Activated naive CD8-positive, alpha-beta T cell treated with anti-CD3 and anti-CD28 coated beads, Interleukin-2, amount 50 U/mL, for 24 hours (primary cell): ENCODE data around the gene ZNF335.
A peak's percentile ranks its signal among the peaks of the same experiment; 100 is the strongest.
"Not testable (repeated sequence)": the region's sequence is repeated elsewhere in the genome, so short reads cannot be mapped to it uniquely, and the experiment has no call there.

Experiments
- ATAC-seq: fragments of 150-1000 bp; cut with Tn5 transposase; one replicate; pipeline ENCODE4 v1.10.0; 2021
- DNase-seq: peaks from one replicate; pipeline ENCODE4 v3.0.0; 2021
- H3K27ac Mint-ChIP-seq: one replicate; pipeline ENCODE4 v1.8.0; 2021; ENCODE audit warnings: mild to moderate bottlenecking, mixed read lengths
- H3K27me3 Mint-ChIP-seq: one replicate; pipeline ENCODE4 v1.8.0; 2021; ENCODE audit warnings: mixed read lengths
- H3K36me3 Mint-ChIP-seq: one replicate; pipeline ENCODE4 v1.8.0; 2021; ENCODE audit warnings: low read depth, mixed read lengths
- H3K4me1 Mint-ChIP-seq: one replicate; pipeline ENCODE4 v1.8.0; 2021; ENCODE audit warnings: mixed read lengths
- H3K4me3 Mint-ChIP-seq: one replicate; pipeline ENCODE4 v1.8.0; 2021; ENCODE audit warnings: mild to moderate bottlenecking, moderate library complexity, mixed read lengths
- H3K9me3 Mint-ChIP-seq: one replicate; pipeline ENCODE4 v1.8.0; 2021; ENCODE audit warnings: mixed read lengths

The ZNF335 gene

GRCh38 chr20:46006964-46007363 is 35.0 kb upstream of the ZNF335 start:
- ATAC-seq = no peak
- Mint-ChIP-seq H3K27me3 (peaks cover 49% of the 10 kb centered on the region), H3K27ac (no peak overlapping the region)

GRCh38 chr20:46006022-46006705 is 34.2 kb upstream of the ZNF335 start:
- Mint-ChIP-seq H3K4me1 (peaks cover 65% of the 10 kb centered on the region), H3K27ac (no peak overlapping the region), H3K4me3 (no peak overlapping the region), H3K27me3 (peaks cover 41% of the 10 kb centered on the region), H3K9me3 (no peaks in the 10 kb centered on the region), H3K36me3 (no peaks in the 10 kb centered on the region)
- no peak for ATAC-seq
- DNase-seq = no peak

More at GRCh38 chr20:46006964-46007363, 35.0 kb upstream of the ZNF335 start:
- H3K9me3 Mint-ChIP-seq = no peaks in the 10 kb centered on the region
- H3K36me3 Mint-ChIP-seq = peaks cover 3% of the 10 kb centered on the region
- H3K4me1 Mint-ChIP-seq = peaks cover 73% of the 10 kb centered on the region
- no peak overlapping the region for H3K4me3 Mint-ChIP-seq
- no peak for DNase-seq

GRCh38 chr20:46004889-46005473 is 33.0 kb upstream of the ZNF335 start:
- Mint-ChIP-seq H3K4me1 (peaks cover 66% of the 10 kb centered on the region), H3K4me3 (peak overlapping the region; percentile 32), H3K36me3 (no peaks in the 10 kb centered on the region), H3K9me3 (no peaks in the 10 kb centered on the region), H3K27me3 (peaks cover 32% of the 10 kb centered on the region), H3K27ac (no peak overlapping the region)
- DNase-seq (no peak), ATAC-seq (peak; percentile 26)

- no peaks in the 10 kb centered on the region for H3K36me3 Mint-ChIP-seq
- peaks cover 68% of the 10 kb centered on the region for H3K4me1 Mint-ChIP-seq
- no peaks in the 10 kb centered on the region for H3K9me3 Mint-ChIP-seq
- H3K4me3 Mint-ChIP-seq = no peak overlapping the region
- ATAC-seq (no peak), DNase-seq (no peak)
- H3K27ac Mint-ChIP-seq = no peak overlapping the region
- H3K27me3 Mint-ChIP-seq = peaks cover 30% of the 10 kb centered on the region
These were observed 32.2 kb upstream of the ZNF335 start for GRCh38 chr20:46004187-46004586.

GRCh38 chr20:46002008-46002407 is 30.0 kb upstream of the ZNF335 start:
- no peak for ATAC-seq
- Mint-ChIP-seq H3K4me3 (no peak overlapping the region), H3K27ac (no peak overlapping the region), H3K36me3 (no peaks in the 10 kb centered on the region), H3K4me1 (peaks cover 68% of the 10 kb centered on the region), H3K9me3 (no peaks in the 10 kb centered on the region), H3K27me3 (peaks cover 24% of the 10 kb centered on the region)
- no peak for DNase-seq

- Mint-ChIP-seq H3K27ac (no peak overlapping the region), H3K27me3 (peaks cover 18% of the 10 kb centered on the region), H3K4me1 (peaks cover 65% of the 10 kb centered on the region), H3K4me3 (no peak overlapping the region), H3K9me3 (no peaks in the 10 kb centered on the region), H3K36me3 (no peaks in the 10 kb centered on the region)
- ATAC-seq (no peak), DNase-seq (no peak)
These were observed 29.5 kb upstream of the ZNF335 start for GRCh38 chr20:46001498-46001897.

- Mint-ChIP-seq H3K4me1 (peaks cover 56% of the 10 kb centered on the region), H3K27me3 (peaks cover 16% of the 10 kb centered on the region), H3K36me3 (no peaks in the 10 kb centered on the region), H3K9me3 (no peaks in the 10 kb centered on the region), H3K27ac (no peak overlapping the region), H3K4me3 (no peak overlapping the region)
- ATAC-seq (no peak), DNase-seq (no peak)
These were observed 28.4 kb upstream of the ZNF335 start for GRCh38 chr20:46000262-46000996.

- Mint-ChIP-seq H3K27ac (no peak overlapping the region), H3K4me3 (no peak overlapping the region), H3K9me3 (no peaks in the 10 kb centered on the region), H3K36me3 (no peaks in the 10 kb centered on the region), H3K4me1 (peaks cover 54% of the 10 kb centered on the region), H3K27me3 (peaks cover 16% of the 10 kb centered on the region)
- DNase-seq = no peak
- no peak for ATAC-seq
These were observed 27.7 kb upstream of the ZNF335 start for GRCh38 chr20:45999557-46000261.

- peak overlapping the region; percentile 12 for H3K27ac Mint-ChIP-seq
- peak; percentile 34 for DNase-seq
These were observed 26.8 kb upstream of the ZNF335 start for GRCh38 chr20:45998761-45999160.

GRCh38 chr20:45998337-45998736 is 26.3 kb upstream of the ZNF335 start:
- Mint-ChIP-seq H3K4me3 (no peak overlapping the region), H3K36me3 (no peaks in the 10 kb centered on the region), H3K27me3 (peaks cover 14% of the 10 kb centered on the region), H3K4me1 (peaks cover 43% of the 10 kb centered on the region), H3K9me3 (no peaks in the 10 kb centered on the region), H3K27ac (no peak overlapping the region)
- ATAC-seq = peak; percentile 67
- no peak for DNase-seq

More at GRCh38 chr20:45998761-45999160, 26.8 kb upstream of the ZNF335 start:
- Mint-ChIP-seq H3K4me3 (no peak overlapping the region), H3K27me3 (peaks cover 16% of the 10 kb centered on the region), H3K9me3 (no peaks in the 10 kb centered on the region), H3K4me1 (peaks cover 46% of the 10 kb centered on the region), H3K36me3 (no peaks in the 10 kb centered on the region)
- ATAC-seq = peak; percentile 87

GRCh38 chr20:45997187-45997586 is 25.2 kb upstream of the ZNF335 start:
- ATAC-seq = no peak

GRCh38 chr20:45995495-45996097 is 23.6 kb upstream of the ZNF335 start:
- H3K9me3 Mint-ChIP-seq, ATAC-seq, DNase-seq, H3K36me3 Mint-ChIP-seq, H3K27ac Mint-ChIP-seq, H3K4me3 Mint-ChIP-seq: not testable (repeated sequence)
- peaks cover 38% of the 10 kb centered on the region for H3K4me1 Mint-ChIP-seq
- H3K27me3 Mint-ChIP-seq = peaks cover 15% of the 10 kb centered on the region

More at GRCh38 chr20:45997187-45997586, 25.2 kb upstream of the ZNF335 start:
- peaks cover 12% of the 10 kb centered on the region for H3K27me3 Mint-ChIP-seq
- no peak for DNase-seq
- no peaks in the 10 kb centered on the region for H3K36me3 Mint-ChIP-seq
- H3K4me3 Mint-ChIP-seq = no peak overlapping the region
- no peaks in the 10 kb centered on the region for H3K9me3 Mint-ChIP-seq
- H3K4me1 Mint-ChIP-seq = peaks cover 43% of the 10 kb centered on the region
- H3K27ac Mint-ChIP-seq = no peak overlapping the region

GRCh38 chr20:45994761-45995493 is 22.9 kb upstream of the ZNF335 start:
- no peak overlapping the region for H3K4me3 Mint-ChIP-seq
- peaks cover 15% of the 10 kb centered on the region for H3K27me3 Mint-ChIP-seq
- ATAC-seq = no peak
- no peaks in the 10 kb centered on the region for H3K9me3 Mint-ChIP-seq
- peaks cover 31% of the 10 kb centered on the region for H3K4me1 Mint-ChIP-seq
- no peaks in the 10 kb centered on the region for H3K36me3 Mint-ChIP-seq
- no peak for DNase-seq
- no peak overlapping the region for H3K27ac Mint-ChIP-seq
